B cell (primary cell): ENCODE results near the gene LGI4. TPM values are rescaled to one million over a fixed set of nuclear protein-coding genes. Genes with fewer than 3 reads are reported as not detected.
A peak's percentile ranks its signal among the peaks of the same experiment; 100 is the strongest.

Experiments used
- ATAC-seq: fragments of 200-7000 bp; cut with Tn5 transposase; one replicate; pipeline ENCODE4 v1.10.0; 2021; ENCODE audit warnings: low read depth, mild to moderate bottlenecking, moderate number of reproducible peaks, moderate library complexity
- CTCF ChIA-PET: fragments of 350-600 bp; sonication (Branson Sonifier 250); formaldehyde crosslinking; loops from one replicate; lab custom pipeline; 2021; ENCODE audit warnings: antibody characterized with exemption, inconsistent platforms; lab: Charles Lee
- POLR2A ChIA-PET: fragments of 350-600 bp; sonication (Branson Sonifier 250); formaldehyde crosslinking; loops from one replicate; lab custom pipeline; 2021; ENCODE audit warnings: antibody characterized with exemption; lab: Charles Lee
- DNase-seq: peaks from one replicate; pipeline ENCODE4 v3.0.0; 2013
- H2AFZ ChIP-seq: 2 replicates; pipeline ENCODE4 v1.6.1; 2012; ENCODE audit warnings: mild to moderate bottlenecking, low read depth, low read length; ENCODE audit not compliant: insufficient read depth, poor library complexity, severe bottlenecking
- H3K27ac ChIP-seq, 2 donors: 1 replicate in 1 of 2; 2 replicates in 1 of 2; pipeline ENCODE4 v1.5.1; 2012 to 2013; ENCODE audit warnings: low read length in 2 of 2, mild to moderate bottlenecking in 2 of 2, moderate library complexity in 1 of 2
- H3K27me3 ChIP-seq, 4 experiments: fragments of 200-600 bp in 1 of 4; sonication (generic) in 1 of 4; replicated peaks in 1 of 4; 1 replicate in 2 of 4; 2 replicates in 2 of 4; pipeline versions ENCODE4 v1.6.1 to v1.7.0; 2013 to 2016; ENCODE audit warnings: low read length in 3 of 4, mild to moderate bottlenecking in 2 of 4, mixed read lengths in 1 of 4, moderate library complexity in 1 of 4; ENCODE audit not compliant: insufficient read depth in 4 of 4, control insufficient read depth in 3 of 4; ENCODE audit errors: control extremely low read depth in 1 of 4
- H3K36me3 ChIP-seq, 2 experiments: replicated peaks in 1 of 2; 1 replicate in 1 of 2; 2 replicates in 1 of 2; pipeline versions ENCODE4 v1.6.1 to v1.7.1; 2013; ENCODE audit warnings: low read length in 1 of 2; ENCODE audit not compliant: insufficient read depth in 2 of 2, control insufficient read depth in 1 of 2; ENCODE audit errors: control extremely low read depth in 1 of 2, extremely low read depth in 1 of 2
- H3K4me1 ChIP-seq, 2 donors: fragments of 200-600 bp in 1 of 2; sonication (generic) in 1 of 2; 1 replicate in 1 of 2; 2 replicates in 1 of 2; pipeline versions ENCODE4 v1.5.1 to v1.6.1; 2013 to 2017; ENCODE audit warnings: low read length in 2 of 2; ENCODE audit not compliant: control insufficient read depth in 2 of 2, insufficient read depth in 2 of 2
- H3K4me2 ChIP-seq: replicated peaks from 2 replicates; pipeline ENCODE3; 2012; ENCODE audit warnings: mild to moderate bottlenecking, low read depth, low read length; ENCODE audit not compliant: poor library complexity, severe bottlenecking
- H3K4me3 ChIP-seq, 5 experiments: fragments of 200-600 bp in 1 of 5; sonication (generic) in 1 of 5; 1 replicate in 3 of 5; 2 replicates in 2 of 5; pipeline versions ENCODE4 v1.5.1 to v1.7.0; 2011 to 2016; ENCODE audit warnings: low read length in 4 of 5, mild to moderate bottlenecking in 4 of 5, low read depth in 2 of 5, control low read depth in 1 of 5, moderate library complexity in 1 of 5; ENCODE audit not compliant: insufficient read depth in 1 of 5; ENCODE audit errors: control extremely low read depth in 1 of 5, extremely low read depth in 1 of 5
- H3K79me2 ChIP-seq: fragments of 200-600 bp; sonication (generic); one replicate; pipeline ENCODE4 v1.6.0; 2016; ENCODE audit warnings: low read length; ENCODE audit not compliant: control insufficient read depth, insufficient read depth
- H3K9ac ChIP-seq: fragments of 200-600 bp; sonication (generic); 2 replicates; pipeline ENCODE4 v1.6.1; 2017; ENCODE audit warnings: mild to moderate bottlenecking, low read length, moderate library complexity
- H3K9me3 ChIP-seq, 3 donors: one replicate each; pipeline versions ENCODE4 v1.6.1 to v1.7.1; 2013; ENCODE audit warnings: low read length in 2 of 3; ENCODE audit not compliant: control insufficient read depth in 2 of 3, insufficient read depth in 1 of 3; ENCODE audit errors: control extremely low read depth in 1 of 3
- H4K20me1 ChIP-seq: 2 replicates; pipeline ENCODE4 v1.6.0; 2012; ENCODE audit warnings: mild to moderate bottlenecking, low read length; ENCODE audit not compliant: insufficient read depth, control insufficient read depth, poor library complexity, severe bottlenecking
- H3K27ac Mint-ChIP-seq: one replicate; pipeline ENCODE4 v1.8.0; 2021; ENCODE audit warnings: mixed read lengths
- H3K27me3 Mint-ChIP-seq: one replicate; pipeline ENCODE4 v1.8.0; 2021; ENCODE audit warnings: mixed read lengths
- H3K4me1 Mint-ChIP-seq: one replicate; pipeline ENCODE4 v1.8.0; 2021; ENCODE audit warnings: mixed read lengths
- H3K4me3 Mint-ChIP-seq: one replicate; pipeline ENCODE4 v1.8.0; 2021; ENCODE audit warnings: mixed read lengths
- H3K9me3 Mint-ChIP-seq: one replicate; pipeline ENCODE4 v1.8.0; 2022; ENCODE audit warnings: mixed read lengths; ENCODE audit not compliant: insufficient read depth
- CTCF ChIP-seq: fragments of 200-600 bp; IDR thresholded peaks from one replicate; pipeline ENCODE4 v1.8.0; 2022; ENCODE audit warnings: antibody characterized with exemption, mild to moderate bottlenecking
- EZH2 ChIP-seq: IDR thresholded peaks from 2 replicates; pipeline ENCODE4 v1.6.1; 2012; ENCODE audit warnings: borderline replicate concordance, low read depth, mild to moderate bottlenecking, moderate library complexity, low read length; ENCODE audit not compliant: insufficient read depth, poor library complexity, severe bottlenecking
- WGBS: methylation state at CpG from one replicate; pipeline ENCODE4 v1.1.5; 2013; ENCODE audit warnings: missing lambda C conversion rate; ENCODE audit not compliant: insufficient coverage; 5-methylcytosine and 5-hydroxymethylcytosine counted together
- intact Hi-C: fragments of 100-400 bp; cut with micrococcal nuclease; formaldehyde crosslinking; loops from one replicate; pipeline ENCODE4 v1.10.0; 2022
- polyA plus RNA-seq: library from polyadenylated mRNA; depleted of rRNA; stranded (reverse); fragments of >200 nt; gene quantifications from 2 replicates; pipeline ENCODE4 v1.2.3, GENCODE V29; 2012
- total RNA-seq, 2 donors: library from RNA; stranded (reverse); fragments of 120-200 nt in 1 of 2; gene quantifications; 1 replicate in 1 of 2; 2 replicates in 1 of 2; pipeline versions ENCODE4 v1.2.3 to v1.2.4, GENCODE V29; 2013 to 2022

Gene LGI4
- total and polyA plus RNA-seq, 2 donors (not counting 1 experiment from before 2014, with no cell fraction given) = 0.40 to 0.59 TPM

GRCh38 chr19:35126624-35126959 is 8.3 kb downstream of the LGI4 start:
- Histone ChIP-seq H3K27ac (no peak overlapping the region), H3K9ac (no peak overlapping the region), H4K20me1 (no peaks in the 10 kb centered on the region), H3K4me1 (peaks cover 10 to 17% of the 10 kb centered on the region in 2 donors), H2AFZ (no peak overlapping the region), H3K27me3 (no peaks in the 10 kb centered on the region), H3K4me2 (no peak overlapping the region), H3K4me3 (no peak overlapping the region), H3K79me2 (no peaks in the 10 kb centered on the region), H3K9me3 (no peaks in the 10 kb centered on the region), H3K36me3 (no peaks in the 10 kb centered on the region)
- POLR2A ChIA-PET = no interaction called here
- Mint-ChIP-seq H3K27ac (no peak overlapping the region), H3K9me3 (no peaks in the 10 kb centered on the region), H3K27me3 (no peaks in the 10 kb centered on the region), H3K4me3 (no peak overlapping the region), H3K4me1 (peaks cover 15% of the 10 kb centered on the region)
- 92% methylated on average over 19 of the region's 20 CpGs for WGBS
- intact Hi-C loops = no loop called here
- no peak for DNase-seq
- TF ChIP-seq CTCF (no peak), EZH2 (no peak)
- ATAC-seq = no peak
- CTCF ChIA-PET = interaction anchor here (2.7 kb wide), 1 partner anchor 15 kb away, joined by 6 read pairs; no protein-coding TSS in a partner anchor

GRCh38 chr19:35125749-35126623 is 8.9 kb downstream of the LGI4 start:
- ChIA-PET POLR2A (no interaction called here), CTCF (interaction anchor here (1.9 to 2.7 kb wide), 2 partner anchors 10 to 15 kb away, joined by 6 to 11 read pairs; partner anchors contain the start of gene LGI4)
- Mint-ChIP-seq H3K27me3 (no peaks in the 10 kb centered on the region), H3K27ac (peak overlapping the region; percentile 50), H3K9me3 (no peaks in the 10 kb centered on the region), H3K4me3 (peak overlapping the region; percentile 37), H3K4me1 (peaks cover 15% of the 10 kb centered on the region)
- Histone ChIP-seq H3K9ac (no peak overlapping the region), H3K36me3 (no peaks in the 10 kb centered on the region), H3K79me2 (no peaks in the 10 kb centered on the region), H3K4me2 (no peak overlapping the region), H3K4me3 (no peak overlapping the region), H2AFZ (no peak overlapping the region), H4K20me1 (no peaks in the 10 kb centered on the region), H3K27ac (no peak overlapping the region), H3K4me1 (peaks cover 10 to 17% of the 10 kb centered on the region in 2 donors), H3K27me3 (no peaks in the 10 kb centered on the region), H3K9me3 (no peaks in the 10 kb centered on the region)
- 96% methylated on average over 35 of the region's 35 CpGs for WGBS
- ATAC-seq (no peak), DNase-seq (no peak)
- intact Hi-C loops = loop anchor here (2.0 kb wide), 1 partner anchor 15 kb away; no protein-coding TSS in a partner anchor
- TF ChIP-seq EZH2 (no peak), CTCF (no peak)
